H1 (cell line): ENCODE data around the gene CBFA2T2. TPM values are rescaled to one million over a fixed set of nuclear protein-coding genes. Genes with fewer than 3 reads are reported as not detected.
"Not testable (repeated sequence)": the region's sequence is repeated elsewhere in the genome, so short reads cannot be mapped to it uniquely, and the experiment has no call there.

Experiments used
- CTCF ChIA-PET: fragments of 300-600 bp; sonication (Branson Sonifier 250); formaldehyde crosslinking; loops from one replicate; lab custom pipeline; 2021; ENCODE audit not compliant: partially characterized antibody; lab: Charles Lee
- POLR2A ChIA-PET: fragments of 300-600 bp; sonication (Branson Sonifier 250); formaldehyde crosslinking; loops from one replicate; lab custom pipeline; 2021; ENCODE audit warnings: inconsistent platforms; ENCODE audit not compliant: partially characterized antibody; lab: Charles Lee
- DNase-seq, 2 experiments: peaks; one replicate each; pipeline versions ENCODE4 v3.0.0 to v3.0.0-alpha.2; 2010 to 2022; ENCODE audit warnings: low spot score in 2 of 2, low read depth in 1 of 2, mixed read lengths in 1 of 2
- FAIRE-seq: peaks from 2 replicates; lab custom pipeline; 2011; peaks lifted over from hg19 to GRCh38; lab: Jason Lieb, UNC
- H2AFZ ChIP-seq: 2 replicates; pipeline ENCODE4 v1.8.1; 2012; ENCODE audit warnings: low read length, inconsistent platforms
- H2AK5ac ChIP-seq: 2 replicates; pipeline ENCODE4 v1.6.1; 2013; ENCODE audit warnings: low read depth, low read length
- H2BK120ac ChIP-seq: replicated peaks from 2 replicates; pipeline ENCODE3; 2013; ENCODE audit warnings: low read depth, low read length, inconsistent platforms
- H2BK12ac ChIP-seq: 2 replicates; pipeline ENCODE4 v1.6.1; 2013; ENCODE audit warnings: low read depth, low read length
- H2BK15ac ChIP-seq: 2 replicates; pipeline ENCODE4 v1.6.1; 2013; ENCODE audit warnings: low read length
- H2BK20ac ChIP-seq: 2 replicates; pipeline ENCODE4 v1.6.1; 2013; ENCODE audit warnings: low read length
- H2BK5ac ChIP-seq: 2 replicates; pipeline ENCODE4 v1.6.1; 2013; ENCODE audit warnings: low read depth, low read length
- H3K14ac ChIP-seq: 2 replicates; pipeline ENCODE4 v1.6.1; 2013; ENCODE audit warnings: inconsistent platforms; ENCODE audit not compliant: insufficient read length
- H3K18ac ChIP-seq: 2 replicates; pipeline ENCODE4 v1.6.1; 2013; ENCODE audit warnings: low read length; ENCODE audit errors: extremely low read depth
- H3K23ac ChIP-seq: 2 replicates; pipeline ENCODE4 v1.6.1; 2013; ENCODE audit warnings: inconsistent platforms; ENCODE audit not compliant: insufficient read length
- H3K23me2 ChIP-seq: 2 replicates; pipeline ENCODE4 v1.6.1; 2013; ENCODE audit warnings: low read depth, low read length
- H3K27ac ChIP-seq: 2 replicates; pipeline ENCODE4 v1.6.1; 2011; ENCODE audit warnings: low read depth, low read length, inconsistent platforms
- H3K27me3 ChIP-seq, 4 experiments: replicated peaks in 1 of 4; 1 replicate in 1 of 4; 2 replicates in 3 of 4; pipeline versions ENCODE4 v1.6.1 to v1.8.1; 2011 to 2013; ENCODE audit warnings: low read length in 3 of 4, mild to moderate bottlenecking in 3 of 4, inconsistent platforms in 2 of 4, mixed read lengths in 2 of 4, moderate library complexity in 1 of 4; ENCODE audit not compliant: control insufficient read depth in 3 of 4, insufficient read depth in 3 of 4; ENCODE audit errors: extremely low read depth in 1 of 4
- H3K36me3 ChIP-seq, 4 experiments: 2 replicates each; pipeline versions ENCODE4 v1.6.1 to v1.8.1; 2011 to 2013; ENCODE audit warnings: mild to moderate bottlenecking in 4 of 4, low read length in 3 of 4, moderate library complexity in 2 of 4, control low read depth in 1 of 4, inconsistent platforms in 1 of 4; ENCODE audit not compliant: insufficient read depth in 4 of 4, control insufficient read depth in 2 of 4
- H3K4ac ChIP-seq: replicated peaks from 2 replicates; pipeline ENCODE3; 2013; ENCODE audit warnings: low read length, low read depth, mixed read lengths, inconsistent platforms; ENCODE audit not compliant: insufficient read length
- H3K4me1 ChIP-seq, 4 experiments: replicated peaks in 1 of 4; 1 replicate in 1 of 4; 2 replicates in 3 of 4; pipeline versions ENCODE4 v1.6.1 to v1.8.1; 2011 to 2013; ENCODE audit warnings: low read length in 3 of 4, inconsistent platforms in 2 of 4, mixed read lengths in 1 of 4; ENCODE audit not compliant: insufficient read depth in 4 of 4, control insufficient read depth in 3 of 4
- H3K4me2 ChIP-seq, 2 experiments: 2 replicates each; pipeline versions ENCODE4 v1.6.1 to v1.8.1; 2011 to 2013; ENCODE audit warnings: low read depth in 2 of 2, low read length in 2 of 2, control low read depth in 1 of 2, inconsistent platforms in 1 of 2, mild to moderate bottlenecking in 1 of 2; ENCODE audit not compliant: insufficient read depth in 1 of 2
- H3K4me3 ChIP-seq, 4 experiments: fragments of 200-600, 300-600 bp in 1 of 4; sonication (generic), shearing (Covaris generic), sonication (Bioruptor Twin) in 1 of 4; 2 replicates each; pipeline versions ENCODE4 v1.5.1 to v1.8.1; 2011 to 2016; ENCODE audit warnings: low read length in 4 of 4, low read depth in 3 of 4, control low read depth in 2 of 4, inconsistent platforms in 2 of 4, mild to moderate bottlenecking in 2 of 4, mixed read lengths in 1 of 4, moderate library complexity in 1 of 4; ENCODE audit not compliant: insufficient read depth in 2 of 4; ENCODE audit errors: extremely low read depth in 1 of 4
- H3K56ac ChIP-seq: replicated peaks from 2 replicates; pipeline ENCODE3; 2013; ENCODE audit warnings: low read depth, mild to moderate bottlenecking, mixed read lengths, low read length, inconsistent platforms; ENCODE audit not compliant: insufficient read length
- H3K79me1 ChIP-seq: 2 replicates; pipeline ENCODE4 v1.6.1; 2013; ENCODE audit warnings: low read depth, low read length, control low read depth
- H3K79me2 ChIP-seq, 2 experiments: 2 replicates each; pipeline versions ENCODE4 v1.6.1 to v1.8.1; 2012 to 2013; ENCODE audit warnings: low read length in 2 of 2, mild to moderate bottlenecking in 2 of 2, inconsistent platforms in 1 of 2; ENCODE audit not compliant: insufficient read depth in 2 of 2, control insufficient read depth in 1 of 2
- H3K9ac ChIP-seq, 4 experiments: replicated peaks in 1 of 4; 1 replicate in 1 of 4; 2 replicates in 3 of 4; pipeline versions ENCODE4 v1.6.1 to v1.8.1; 2011 to 2013; ENCODE audit warnings: low read depth in 3 of 4, low read length in 3 of 4, control low read depth in 2 of 4, mild to moderate bottlenecking in 2 of 4, moderate library complexity in 2 of 4, inconsistent platforms in 1 of 4; ENCODE audit errors: extremely low read depth in 1 of 4
- H3K9me3 ChIP-seq, 2 experiments: 2 replicates each; pipeline versions ENCODE4 v1.6.1 to v1.8.1; 2012 to 2013; ENCODE audit warnings: mild to moderate bottlenecking in 2 of 2, moderate library complexity in 2 of 2, control low read depth in 1 of 2, inconsistent platforms in 1 of 2, low read depth in 1 of 2, low read length in 1 of 2, mixed read lengths in 1 of 2; ENCODE audit not compliant: insufficient read depth in 2 of 2
- H4K20me1 ChIP-seq, 2 experiments: replicated peaks in 1 of 2; 2 replicates each; pipeline versions ENCODE3 to v1.8.1; 2011 to 2013; ENCODE audit warnings: inconsistent platforms in 2 of 2, low read length in 2 of 2, mild to moderate bottlenecking in 1 of 2; ENCODE audit not compliant: insufficient read depth in 2 of 2, control insufficient read depth in 1 of 2
- H4K5ac ChIP-seq: 2 replicates; pipeline ENCODE4 v1.6.1; 2013; ENCODE audit warnings: low read length, low read depth, mixed read lengths, inconsistent platforms; ENCODE audit not compliant: insufficient read length
- H4K8ac ChIP-seq: 2 replicates; pipeline ENCODE4 v1.8.0; 2013; ENCODE audit warnings: mild to moderate bottlenecking, moderate library complexity, low read length, inconsistent platforms; ENCODE audit not compliant: insufficient read depth; ENCODE audit errors: extremely low read depth
- H4K91ac ChIP-seq: replicated peaks from 2 replicates; pipeline ENCODE3; 2013; ENCODE audit warnings: low read length, mixed read lengths, inconsistent platforms; ENCODE audit not compliant: insufficient read length
- WGBS, 2 experiments: shearing (Covaris generic) in 1 of 2; methylation state at CpG; one replicate each; pipeline versions ENCODE4 v1.1.6 to v1.1.7; 2013 to 2015; ENCODE audit warnings: low lambda C conversion rate in 2 of 2, mixed read lengths in 2 of 2, inconsistent platforms in 1 of 2, low coverage in 1 of 2, missing lambda C conversion rate in 1 of 2; ENCODE audit not compliant: insufficient replicate concordance in 2 of 2, insufficient coverage in 1 of 2, insufficient read length in 1 of 2; ENCODE audit errors: extremely low coverage in 1 of 2, missing lambda C conversion rate in 1 of 2; 5-methylcytosine and 5-hydroxymethylcytosine counted together
- polyA plus RNA-seq, 7 experiments: library from polyadenylated mRNA; depleted of rRNA in 3 of 7; stranded (reverse) in 5 of 7; unstranded in 2 of 7; fragments of >200 nt in 5 of 7; fragments of 200-250 nt in 2 of 7; gene quantifications; 1 replicate in 5 of 7; 2 replicates in 1 of 7; 4 replicates in 1 of 7; pipeline versions ENCODE4 v1.2.1 to v1.2.3, GENCODE V29; 2011 to 2013; ENCODE audit warnings: missing spikeins in 2 of 7, mixed read lengths in 2 of 7
- total RNA-seq: library from RNA; stranded (reverse); fragmentation: NEBNext Ultra II Directional; extraction: Animal tissue kit (Norgen Biotek cat#: 25700); gene quantifications from 2 replicates; pipeline ENCODE4 v1.2.1, GENCODE V29; 2021

Gene CBFA2T2
- total and polyA plus RNA-seq, 2 of the 8 experiments (the other 6 are each of a cell fraction or from before 2014, with no cell fraction given) = 11.6 to 12.9 TPM

GRCh38 chr20:33646959-33647602 lies 157.2 kb downstream of the CBFA2T2 start:
- H3K79me2 ChIP-seq, H3K9ac ChIP-seq, H2BK20ac ChIP-seq, H3K79me1 ChIP-seq, H3K27ac ChIP-seq, H3K9me3 ChIP-seq, H2AK5ac ChIP-seq, H2BK120ac ChIP-seq, H3K4me3 ChIP-seq, H4K91ac ChIP-seq, H4K8ac ChIP-seq, H3K4me1 ChIP-seq, H3K18ac ChIP-seq, H2BK5ac ChIP-seq, H3K56ac ChIP-seq, H4K20me1 ChIP-seq, H2AFZ ChIP-seq, H3K23me2 ChIP-seq, DNase-seq, H3K23ac ChIP-seq, H2BK12ac ChIP-seq, H3K4me2 ChIP-seq, FAIRE-seq, H3K4ac ChIP-seq, H3K27me3 ChIP-seq, H4K5ac ChIP-seq, H3K14ac ChIP-seq, H2BK15ac ChIP-seq: not testable (repeated sequence)
- CTCF ChIA-PET = interaction anchor here (0.6 to 1.8 kb wide), 4 partner anchors 21 to 190 kb away, joined by 3 to 6 read pairs (median 4); no protein-coding TSS in a partner anchor
- POLR2A ChIA-PET = interaction anchor here (0.6 to 1.6 kb wide), 5 partner anchors 10 to 189 kb away, joined by 3 to 6 read pairs (median 3); no protein-coding TSS in a partner anchor
- WGBS, 2 experiments = 88% methylated on average over 14 of the region's 14 CpGs; no CpG with 5 or more reads in 1 of the 2 experiments
- peaks cover 0 to 11% (median 0%) of the 10 kb centered on the region in 4 experiments; a peak in 2 of 8 replicates for H3K36me3 ChIP-seq
